K562 (cell line): ENCODE measurements around the gene TNFSF13. TPM values are rescaled to one million over a fixed set of nuclear protein-coding genes. Genes with fewer than 3 reads are reported as not detected.
A peak's percentile ranks its signal among the peaks of the same experiment; 100 is the strongest.

Experiments used
- GTF2A2 ChIP-seq: IDR thresholded peaks from 2 replicates; pipeline ENCODE4 v1.6.1; 2016; ENCODE audit warnings: mild to moderate bottlenecking, missing genetic modification characterization, missing compliant biosample characterization
- HNRNPLL ChIP-seq: fragments of 200-400 bp; formaldehyde crosslinking; IDR thresholded peaks from 2 replicates; pipeline ENCODE4 v1.6.1; 2017; ENCODE audit warnings: low read length, low read depth, mild to moderate bottlenecking; ENCODE audit not compliant: poor library complexity, severe bottlenecking
- NFE2L1 ChIP-seq: fragments of 450-650 bp; IDR thresholded peaks from 2 replicates; pipeline ENCODE4 v1.6.1; 2016; ENCODE audit warnings: missing genetic modification characterization, low read depth, mild to moderate bottlenecking, missing compliant biosample characterization, moderate library complexity, borderline replicate concordance
- PRPF4 ChIP-seq: fragments of 200-400 bp; formaldehyde crosslinking; IDR thresholded peaks from one replicate; pipeline ENCODE4 v1.6.1; 2017; ENCODE audit warnings: low read length, low read depth, mild to moderate bottlenecking; ENCODE audit not compliant: insufficient read depth, poor library complexity, severe bottlenecking
- ZHX1 ChIP-seq: fragments of 150-350 bp; conservative IDR thresholded peaks from 2 replicates; pipeline ENCODE4 v1.6.1; 2014; ENCODE audit warnings: low read length
- polyA plus RNA-seq, 8 experiments: library from polyadenylated mRNA; depleted of rRNA in 4 of 8; stranded (reverse) in 5 of 8; unstranded in 3 of 8; fragments of >200 nt; fragmentation: Nextera tagmentation in 2 of 8; fragmentation: Illumina TruSeq in 1 of 8; extraction: Ambion mirVana in 2 of 8; extraction: Trizol in 1 of 8; gene quantifications; 2 replicates each; pipeline versions ENCODE4 v1.2.1 to v1.2.3, GENCODE V29; 2011 to 2014; ENCODE audit warnings: inconsistent platforms in 1 of 8, missing spikeins in 1 of 8
- total RNA-seq, 7 experiments: library from RNA; depleted of rRNA in 6 of 7; stranded (reverse); fragments of >200 nt in 6 of 7; fragmentation: Illumina TruSeq in 2 of 7; extraction: Trizol in 2 of 7; gene quantifications; 2 replicates each; pipeline versions ENCODE4 v1.2.1 to v1.2.3, GENCODE V29; 2011 to 2021; ENCODE audit warnings: low replicate concordance in 1 of 7

TNFSF13 gene
- total and polyA plus RNA-seq, 9 of the 15 experiments (the other 6 are each of a cell fraction or from before 2014, with no cell fraction given), result 0.04 to 0.51 (median 0.19) TPM; not detected in 1

- TF ChIP-seq NFE2L1 (tag) (no peak), PRPF4 (no peak), HNRNPLL (peak; percentile 26), ZHX1 (no peak), GTF2A2 (tag) (no peak)
Measured at GRCh38 chr17:7579001-7579833, 20.7 kb downstream of the TNFSF13 start, which contains the start of gene CD68 (continued).
